Aorta (tissue), 5 donors: ENCODE data around the gene EGFR. TPM values are rescaled to one million over a fixed set of nuclear protein-coding genes. Genes with fewer than 3 reads are reported as not detected.
"Not testable (repeated sequence)": the region's sequence is repeated elsewhere in the genome, so short reads cannot be mapped to it uniquely, and the experiment has no call there.

Source experiments
- ATAC-seq: fragments of 200-7000 bp; cut with Tn5 transposase; one replicate; pipeline ENCODE4 v1.9.1; 2022; ENCODE audit warnings: moderate library complexity; ENCODE audit not compliant: low FRiP score
- DNase-seq, 2 donors: peaks; one replicate each; pipeline ENCODE4 v3.0.0-alpha.2; 2020
- H3K27ac ChIP-seq, 2 donors: one replicate each; pipeline ENCODE4 v1.5.1; 2013; ENCODE audit warnings: low read length in 2 of 2, mild to moderate bottlenecking in 2 of 2, moderate library complexity in 2 of 2, control low read depth in 1 of 2, inconsistent platforms in 1 of 2, low read depth in 1 of 2
- H3K27me3 ChIP-seq, 2 donors: one replicate each; pipeline ENCODE4 v1.6.1; 2013; ENCODE audit warnings: control low read depth in 1 of 2, low read length in 1 of 2, mild to moderate bottlenecking in 1 of 2, moderate library complexity in 1 of 2; ENCODE audit not compliant: insufficient read depth in 2 of 2, control insufficient read depth in 1 of 2
- H3K36me3 ChIP-seq, 2 donors: one replicate each; pipeline ENCODE4 v1.6.1; 2013; ENCODE audit warnings: control low read depth in 1 of 2, low read length in 1 of 2, mild to moderate bottlenecking in 1 of 2; ENCODE audit not compliant: insufficient read depth in 2 of 2, control insufficient read depth in 1 of 2
- H3K4me1 ChIP-seq, 2 donors: one replicate each; pipeline ENCODE4 v1.6.1; 2013; ENCODE audit warnings: low read length in 2 of 2, control low read depth in 1 of 2, mild to moderate bottlenecking in 1 of 2, moderate library complexity in 1 of 2; ENCODE audit not compliant: insufficient read depth in 2 of 2, control insufficient read depth in 1 of 2
- H3K4me3 ChIP-seq, 2 donors: one replicate each; pipeline ENCODE4 v1.5.1; 2013; ENCODE audit warnings: low read length in 2 of 2, control low read depth in 1 of 2, mild to moderate bottlenecking in 1 of 2
- H3K9me3 ChIP-seq: one replicate; pipeline ENCODE4 v1.6.1; 2013; ENCODE audit warnings: mild to moderate bottlenecking, low read length; ENCODE audit not compliant: control insufficient read depth
- WGBS, 2 donors: extraction: QIAGEN DNeasy Blood & Tissue Kit; methylation state at CpG; one replicate each; pipeline ENCODE4 v1.1.7; 2013; 5-methylcytosine and 5-hydroxymethylcytosine counted together
- intact Hi-C, 2 donors: fragments of 100-400 bp; cut with DNase I; formaldehyde crosslinking; loops; one replicate each; pipeline versions ENCODE4 v1.14.2 to v1.15.0; 2022
- polyA plus RNA-seq, 2 donors: library from polyadenylated mRNA; stranded (reverse); fragments of 200-250 nt; gene quantifications; one replicate each; pipeline ENCODE4 v1.2.3, GENCODE V29; 2013
- total RNA-seq, 2 donors: library from RNA; stranded (reverse); fragmentation: NEBNext Ultra II Directional; extraction: Animal tissue kit (Norgen Biotek cat#: 25700); gene quantifications; one replicate each; pipeline ENCODE4 v1.2.1, GENCODE V29; 2021
- donor health status: healthy with polysubstance abuse.
- donor health status: Bipolar disorder and iron deficiency.
- donor health status: DM: no; HTN: no; CAD: no.
- donor health status: DM: no; HTN: no; CAD: no.
- donor health status: DM: yes; HTN: yes; CAD: no.

EGFR gene
- total and polyA plus RNA-seq, 4 donors, result 3.0 to 72.4 (median 40.9) TPM

- no peaks in the 10 kb centered on the region for H3K27me3 ChIP-seq
- ATAC-seq (no peak), DNase-seq (no peak)
- no peaks in the 10 kb centered on the region for H3K4me1 ChIP-seq
- intact Hi-C loops, result no loop called here
- H3K27ac ChIP-seq, result no peak overlapping the region
- H3K9me3 ChIP-seq, result no peaks in the 10 kb centered on the region
- WGBS, 2 donors, result 90 to 92% methylated on average over 3 of the region's 3 CpGs
- no peak overlapping the region for H3K4me3 ChIP-seq
- H3K36me3 ChIP-seq, result peaks cover 0 to 9% of the 10 kb centered on the region in 2 donors
These were observed 143.7 kb downstream of the EGFR start for GRCh38 chr7:55162476-55162875.

- no peak overlapping the region for H3K4me3 ChIP-seq
- 93 to 94% methylated on average over 11 of the region's 11 CpGs for WGBS, 2 donors
- H3K4me1 ChIP-seq, result no peaks in the 10 kb centered on the region
- intact Hi-C loops, result no loop called here
- peaks cover 0 to 7% of the 10 kb centered on the region in 2 donors for H3K36me3 ChIP-seq
- DNase-seq (no peak), ATAC-seq (no peak)
- no peak overlapping the region for H3K27ac ChIP-seq
- no peaks in the 10 kb centered on the region for H3K9me3 ChIP-seq
- no peaks in the 10 kb centered on the region for H3K27me3 ChIP-seq
These were observed 144.9 kb downstream of the EGFR start for GRCh38 chr7:55163733-55164132.

- no peaks in the 10 kb centered on the region for H3K27me3 ChIP-seq
- no peak overlapping the region for H3K27ac ChIP-seq
- H3K9me3 ChIP-seq, result no peaks in the 10 kb centered on the region
- no peak overlapping the region for H3K4me3 ChIP-seq
- no peak for ATAC-seq
- peaks cover 0 to 8% of the 10 kb centered on the region in 2 donors for H3K36me3 ChIP-seq
- DNase-seq, result no peak
- intact Hi-C loops, result no loop called here
- 68 to 70% methylated on average over 2 of the region's 2 CpGs for WGBS, 2 donors
- no peaks in the 10 kb centered on the region for H3K4me1 ChIP-seq
These were observed 145.7 kb downstream of the EGFR start for GRCh38 chr7:55164527-55164926.

GRCh38 chr7:55165176-55165861 is 146.5 kb downstream of the EGFR start:
- Histone ChIP-seq H3K36me3 (peaks cover 0 to 9% of the 10 kb centered on the region in 2 donors), H3K4me1 (no peaks in the 10 kb centered on the region), H3K27me3 (no peaks in the 10 kb centered on the region), H3K9me3 (no peaks in the 10 kb centered on the region), H3K4me3 (no peak overlapping the region), H3K27ac (no peak overlapping the region)
- DNase-seq, result no peak
- intact Hi-C loops, result no loop called here
- 91% methylated on average over 13 of the region's 13 CpGs for WGBS, 2 donors
- no peak for ATAC-seq

- 95 to 97% methylated on average over 4 of the region's 4 CpGs for WGBS, 2 donors
These were observed 148.5 kb downstream of the EGFR start for GRCh38 chr7:55167296-55167695.

GRCh38 chr7:55170335-55171069 is 151.7 kb downstream of the EGFR start:
- Histone ChIP-seq H3K36me3 (peaks cover 0 to 12% of the 10 kb centered on the region in 2 donors), H3K27ac (no peak overlapping the region), H3K4me1 (no peaks in the 10 kb centered on the region), H3K4me3 (no peak overlapping the region), H3K27me3 (no peaks in the 10 kb centered on the region), H3K9me3 (no peaks in the 10 kb centered on the region)
- ATAC-seq (no peak), DNase-seq (no peak)
- intact Hi-C loops, result no loop called here
- WGBS, 2 donors, result 84 to 88% methylated on average over 11 of the region's 11 CpGs

More at GRCh38 chr7:55167296-55167695, 148.5 kb downstream of the EGFR start:
- H3K4me1 ChIP-seq, H3K27me3 ChIP-seq, H3K9me3 ChIP-seq, H3K27ac ChIP-seq, DNase-seq, intact Hi-C loops, H3K4me3 ChIP-seq, ATAC-seq: not testable (repeated sequence)
- peaks cover 0 to 14% of the 10 kb centered on the region in 2 donors for H3K36me3 ChIP-seq

- Histone ChIP-seq H3K27ac (no peak overlapping the region), H3K36me3 (peaks cover 0 to 11% of the 10 kb centered on the region in 2 donors), H3K27me3 (no peaks in the 10 kb centered on the region), H3K4me3 (no peak overlapping the region), H3K9me3 (no peaks in the 10 kb centered on the region), H3K4me1 (no peaks in the 10 kb centered on the region)
- intact Hi-C loops, result no loop called here
- 79 to 81% methylated on average over 7 of the region's 7 CpGs for WGBS, 2 donors
- DNase-seq (no peak), ATAC-seq (no peak)
These were observed 152.3 kb downstream of the EGFR start for GRCh38 chr7:55171157-55171556.

- H3K27me3 ChIP-seq, result no peaks in the 10 kb centered on the region
- no peak overlapping the region for H3K4me3 ChIP-seq
- H3K9me3 ChIP-seq, result no peaks in the 10 kb centered on the region
- no peak overlapping the region for H3K27ac ChIP-seq
- peaks cover 0 to 11% of the 10 kb centered on the region in 2 donors for H3K36me3 ChIP-seq
- H3K4me1 ChIP-seq, result no peaks in the 10 kb centered on the region
- WGBS, 2 donors, result 93 to 97% methylated on average over 5 of the region's 5 CpGs
- intact Hi-C loops, result no loop called here
- no peak for ATAC-seq
- no peak for DNase-seq
These were observed 153.3 kb downstream of the EGFR start for GRCh38 chr7:55172161-55172560.
